HL-60 (cell line): Measurements from ENCODE around the gene KRTAP9-4.

Source experiments
- DNase-seq, 2 experiments: peaks; one replicate each; pipeline ENCODE4 v3.0.0-alpha.2; 2010 to 2020; ENCODE audit warnings: low read depth in 1 of 2, low spot score in 1 of 2
- H3K27ac ChIP-seq: fragments of 250-450 bp; sonication (Bioruptor Pico); replicated peaks from 2 replicates; pipeline ENCODE4 v1.5.1; 2020; ENCODE audit warnings: mild to moderate bottlenecking, moderate library complexity
- H3K27me3 ChIP-seq: fragments of 250-450 bp; sonication (Bioruptor Pico); 2 replicates; pipeline ENCODE4 v1.5.1; 2021; ENCODE audit warnings: mild to moderate bottlenecking, moderate library complexity; ENCODE audit not compliant: insufficient read depth, poor library complexity, severe bottlenecking
- H3K4me3 ChIP-seq: replicated peaks from 2 replicates; pipeline ENCODE4 v1.5.1; 2011; ENCODE audit warnings: mild to moderate bottlenecking, control low read depth, low read length; ENCODE audit not compliant: insufficient read depth
- GABPA ChIP-seq: IDR thresholded peaks from 2 replicates; pipeline ENCODE4 v1.6.1; 2012; ENCODE audit warnings: low read depth
- POLR2AphosphoS5 ChIP-seq: IDR thresholded peaks from 2 replicates; pipeline ENCODE4 v1.6.1; 2012; ENCODE audit warnings: low read depth
- REST ChIP-seq: IDR thresholded peaks from 2 replicates; pipeline ENCODE4 v1.6.1; 2012; ENCODE audit warnings: low read depth; ENCODE audit not compliant: insufficient replicate concordance
- SPI1 ChIP-seq: IDR thresholded peaks from 2 replicates; pipeline ENCODE4 v1.6.1; 2012; ENCODE audit warnings: low read depth, mild to moderate bottlenecking, borderline replicate concordance
- TF ChIP-seq, protein P1 (sequence below): IDR thresholded peaks from one replicate; pipeline ENCODE4 v1.5.1; 2011; ENCODE audit warnings: low read length, control low read depth, inconsistent platforms; ENCODE audit not compliant: insufficient read depth

The KRTAP9-4 gene

GRCh38 chr17:41284043-41284442 is 34.6 kb downstream of the KRTAP9-4 start:
- H3K4me3 ChIP-seq = no peak overlapping the region
- peaks cover 2% of the 10 kb centered on the region for H3K27me3 ChIP-seq
- no peak for DNase-seq
- TF ChIP-seq, protein P1, sequence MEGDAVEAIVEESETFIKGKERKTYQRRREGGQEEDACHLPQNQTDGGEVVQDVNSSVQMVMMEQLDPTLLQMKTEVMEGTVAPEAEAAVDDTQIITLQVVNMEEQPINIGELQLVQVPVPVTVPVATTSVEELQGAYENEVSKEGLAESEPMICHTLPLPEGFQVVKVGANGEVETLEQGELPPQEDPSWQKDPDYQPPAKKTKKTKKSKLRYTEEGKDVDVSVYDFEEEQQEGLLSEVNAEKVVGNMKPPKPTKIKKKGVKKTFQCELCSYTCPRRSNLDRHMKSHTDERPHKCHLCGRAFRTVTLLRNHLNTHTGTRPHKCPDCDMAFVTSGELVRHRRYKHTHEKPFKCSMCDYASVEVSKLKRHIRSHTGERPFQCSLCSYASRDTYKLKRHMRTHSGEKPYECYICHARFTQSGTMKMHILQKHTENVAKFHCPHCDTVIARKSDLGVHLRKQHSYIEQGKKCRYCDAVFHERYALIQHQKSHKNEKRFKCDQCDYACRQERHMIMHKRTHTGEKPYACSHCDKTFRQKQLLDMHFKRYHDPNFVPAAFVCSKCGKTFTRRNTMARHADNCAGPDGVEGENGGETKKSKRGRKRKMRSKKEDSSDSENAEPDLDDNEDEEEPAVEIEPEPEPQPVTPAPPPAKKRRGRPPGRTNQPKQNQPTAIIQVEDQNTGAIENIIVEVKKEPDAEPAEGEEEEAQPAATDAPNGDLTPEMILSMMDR = no peak
- TF ChIP-seq GABPA = no peak
- no peak for TF ChIP-seq POLR2AphosphoS5
- no peak for TF ChIP-seq REST
- TF ChIP-seq SPI1 = no peak
- H3K27ac ChIP-seq = no peak overlapping the region

GRCh38 chr17:41284546-41284945 is 35.1 kb downstream of the KRTAP9-4 start:
- no peak for DNase-seq
- H3K4me3 ChIP-seq = no peak overlapping the region
- H3K27ac ChIP-seq = no peak overlapping the region
- no peak for TF ChIP-seq SPI1
- no peak for TF ChIP-seq REST
- TF ChIP-seq, protein P1 = no peak
- no peak for TF ChIP-seq POLR2AphosphoS5
- no peak for TF ChIP-seq GABPA
- peaks cover 2% of the 10 kb centered on the region for H3K27me3 ChIP-seq

- no peak overlapping the region for H3K27ac ChIP-seq
- no peak overlapping the region for H3K4me3 ChIP-seq
- no peak for DNase-seq
- peaks cover 2% of the 10 kb centered on the region for H3K27me3 ChIP-seq
- TF ChIP-seq REST (no peak), SPI1 (no peak), POLR2AphosphoS5 (no peak), GABPA (no peak)
- TF ChIP-seq, protein P1 = no peak
Measured at GRCh38 chr17:41287050-41287449, 37.6 kb downstream of the KRTAP9-4 start.
